CD4-positive, alpha-beta T cell (primary cell): ENCODE measurements around the gene BCKDHB. TPM values are rescaled to one million over a fixed set of nuclear protein-coding genes. Genes with fewer than 3 reads are reported as not detected.

Experiments
- ATAC-seq: fragments of 200-7000 bp; cut with Tn5 transposase; one replicate; pipeline ENCODE4 v1.10.0; 2022; ENCODE audit warnings: mild to moderate bottlenecking; ENCODE audit not compliant: poor library complexity
- CTCF ChIA-PET: fragments of 350-600 bp; sonication (Branson Sonifier 250); formaldehyde crosslinking; loops from one replicate; lab custom pipeline; 2021; ENCODE audit warnings: antibody characterized with exemption, inconsistent platforms; lab: Charles Lee
- POLR2A ChIA-PET: fragments of 350-600 bp; sonication (Branson Sonifier 250); formaldehyde crosslinking; loops from one replicate; lab custom pipeline; 2021; ENCODE audit warnings: antibody characterized with exemption, inconsistent platforms; lab: Charles Lee
- DNase-seq, 14 experiments: peaks; one replicate each; pipeline ENCODE4 v3.0.0-alpha.2; 2013 to 2020; ENCODE audit warnings: mixed read lengths in 2 of 14
- H3K27ac ChIP-seq, 2 donors: one replicate each; pipeline versions ENCODE4 v1.5.1 to v1.7.0; 2013; ENCODE audit warnings: low read length in 2 of 2, low read depth in 1 of 2, mild to moderate bottlenecking in 1 of 2
- H3K27me3 ChIP-seq, 2 experiments: 1 replicate in 1 of 2; 2 replicates in 1 of 2; pipeline versions ENCODE4 v1.6.1 to v1.7.0; 2013; ENCODE audit warnings: low read length in 2 of 2, control low read depth in 1 of 2, mild to moderate bottlenecking in 1 of 2, moderate library complexity in 1 of 2; ENCODE audit not compliant: insufficient read depth in 2 of 2, control insufficient read depth in 1 of 2
- H3K36me3 ChIP-seq: one replicate; pipeline ENCODE4 v1.6.1; 2013; ENCODE audit warnings: low read length, control low read depth; ENCODE audit not compliant: insufficient read depth
- H3K4me1 ChIP-seq: one replicate; pipeline ENCODE4 v1.6.1; 2013; ENCODE audit warnings: low read length, control low read depth; ENCODE audit not compliant: insufficient read depth
- H3K4me3 ChIP-seq: one replicate; pipeline ENCODE4 v1.5.1; 2013; ENCODE audit warnings: mild to moderate bottlenecking, low read length, moderate library complexity
- H3K9me3 ChIP-seq, 2 experiments: 1 replicate in 1 of 2; 2 replicates in 1 of 2; pipeline versions ENCODE4 v1.6.1 to v1.7.0; 2013; ENCODE audit warnings: low read length in 2 of 2, mild to moderate bottlenecking in 2 of 2, control low read depth in 1 of 2, moderate library complexity in 1 of 2; ENCODE audit not compliant: control insufficient read depth in 1 of 2, insufficient read depth in 1 of 2
- H3K27ac Mint-ChIP-seq: one replicate; pipeline ENCODE4 v1.8.0; 2020; ENCODE audit warnings: mixed read lengths
- H3K27me3 Mint-ChIP-seq: one replicate; pipeline ENCODE4 v1.8.0; 2021; ENCODE audit warnings: mixed read lengths
- H3K36me3 Mint-ChIP-seq: one replicate; pipeline ENCODE4 v1.8.0; 2021; ENCODE audit warnings: low read depth, mixed read lengths
- H3K4me1 Mint-ChIP-seq: one replicate; pipeline ENCODE4 v1.8.0; 2021; ENCODE audit warnings: low read depth, mixed read lengths
- H3K4me3 Mint-ChIP-seq: one replicate; pipeline ENCODE4 v1.8.0; 2020; ENCODE audit warnings: mild to moderate bottlenecking, mixed read lengths
- H3K9me3 Mint-ChIP-seq: one replicate; pipeline ENCODE4 v1.8.0; 2020; ENCODE audit warnings: mixed read lengths
- intact Hi-C, 2 experiments: fragments of 100-400 bp; cut with DNase I in 1 of 2; cut with micrococcal nuclease in 1 of 2; formaldehyde crosslinking; loops; one replicate each; pipeline versions ENCODE4 v1.15.1 to v1.9.0; 2023 to 2025; cut with DNase I, micrococcal nuclease
- total RNA-seq, 174 experiments: library from RNA in 2 of 174; stranded (reverse) in 2 of 174; gene quantifications; one replicate each; pipeline ENCODE4 v1.2.3 and lab custom pipeline; 2021 to 2026
- TF ChIP-seq, protein P1 (sequence below): fragments of 200-600 bp; IDR thresholded peaks from one replicate; pipeline ENCODE4 v1.8.0; 2022; ENCODE audit warnings: antibody characterized with exemption, mild to moderate bottlenecking

BCKDHB gene
- total RNA-seq, 2 experiments from 2014 or later: 7.8 to 8.1 TPM

GRCh38 chr6:80347101-80347500, 240.6 kb downstream of the BCKDHB start:
- POLR2A ChIA-PET: no interaction called here
- Histone ChIP-seq H3K4me1 (no peaks in the 10 kb centered on the region), H3K9me3 (no peaks in the 10 kb centered on the region), H3K36me3 (no peaks in the 10 kb centered on the region), H3K27me3 (no peaks in the 10 kb centered on the region), H3K4me3 (no peak overlapping the region), H3K27ac (no peak overlapping the region)
- no peaks in the 10 kb centered on the region for H3K9me3 Mint-ChIP-seq
- H3K4me1 Mint-ChIP-seq: no peaks in the 10 kb centered on the region
- intact Hi-C loops: no loop called here
- H3K4me3 Mint-ChIP-seq: no peak overlapping the region
- no peak for DNase-seq
- no peak overlapping the region for H3K27ac Mint-ChIP-seq
- TF ChIP-seq, protein P1, sequence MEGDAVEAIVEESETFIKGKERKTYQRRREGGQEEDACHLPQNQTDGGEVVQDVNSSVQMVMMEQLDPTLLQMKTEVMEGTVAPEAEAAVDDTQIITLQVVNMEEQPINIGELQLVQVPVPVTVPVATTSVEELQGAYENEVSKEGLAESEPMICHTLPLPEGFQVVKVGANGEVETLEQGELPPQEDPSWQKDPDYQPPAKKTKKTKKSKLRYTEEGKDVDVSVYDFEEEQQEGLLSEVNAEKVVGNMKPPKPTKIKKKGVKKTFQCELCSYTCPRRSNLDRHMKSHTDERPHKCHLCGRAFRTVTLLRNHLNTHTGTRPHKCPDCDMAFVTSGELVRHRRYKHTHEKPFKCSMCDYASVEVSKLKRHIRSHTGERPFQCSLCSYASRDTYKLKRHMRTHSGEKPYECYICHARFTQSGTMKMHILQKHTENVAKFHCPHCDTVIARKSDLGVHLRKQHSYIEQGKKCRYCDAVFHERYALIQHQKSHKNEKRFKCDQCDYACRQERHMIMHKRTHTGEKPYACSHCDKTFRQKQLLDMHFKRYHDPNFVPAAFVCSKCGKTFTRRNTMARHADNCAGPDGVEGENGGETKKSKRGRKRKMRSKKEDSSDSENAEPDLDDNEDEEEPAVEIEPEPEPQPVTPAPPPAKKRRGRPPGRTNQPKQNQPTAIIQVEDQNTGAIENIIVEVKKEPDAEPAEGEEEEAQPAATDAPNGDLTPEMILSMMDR: no peak
- no peaks in the 10 kb centered on the region for H3K36me3 Mint-ChIP-seq
- no peaks in the 10 kb centered on the region for H3K27me3 Mint-ChIP-seq
- no peak for ATAC-seq
- CTCF ChIA-PET: no interaction called here

DNA sequence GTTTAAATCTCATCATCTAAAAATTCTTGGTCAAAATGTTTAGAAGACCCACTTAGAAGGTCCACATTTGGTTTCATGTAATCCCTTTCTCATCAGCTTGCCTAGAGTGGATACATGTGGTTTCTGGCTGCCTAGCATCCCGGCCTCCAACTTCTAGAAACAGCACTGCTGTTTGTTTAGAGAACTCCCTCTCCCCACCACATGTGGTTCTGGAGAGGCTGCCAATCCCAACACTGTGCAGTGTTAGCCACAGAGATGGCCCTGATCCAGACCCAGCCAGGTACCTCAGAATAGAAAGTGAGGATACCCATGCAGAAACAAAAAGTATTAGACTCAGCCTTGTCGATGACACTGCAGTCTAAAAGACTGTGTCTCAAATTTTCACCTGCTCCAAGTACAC, 241.8 kb downstream of the BCKDHB start:
- CTCF ChIA-PET: no interaction called here
- no peaks in the 10 kb centered on the region for H3K9me3 Mint-ChIP-seq

GRCh38 chr6:80356000-80356399, 249.5 kb downstream of the BCKDHB start:
- no peak for DNase-seq
- no peaks in the 10 kb centered on the region for H3K27me3 ChIP-seq

More for the DNA sequence above, 241.8 kb downstream of the BCKDHB start:
- H3K4me3 ChIP-seq: no peak overlapping the region
- DNase-seq: no peak
- Mint-ChIP-seq H3K27me3 (no peaks in the 10 kb centered on the region), H3K36me3 (no peaks in the 10 kb centered on the region), H3K27ac (no peak overlapping the region), H3K4me1 (no peaks in the 10 kb centered on the region), H3K4me3 (no peak overlapping the region)
- intact Hi-C loops: no loop called here
- POLR2A ChIA-PET: no interaction called here
- no peaks in the 10 kb centered on the region for H3K9me3 ChIP-seq
- no peaks in the 10 kb centered on the region for H3K27me3 ChIP-seq
- TF ChIP-seq, protein P1: no peak
- H3K4me1 ChIP-seq: no peaks in the 10 kb centered on the region
- H3K36me3 ChIP-seq: no peaks in the 10 kb centered on the region
- no peak overlapping the region for H3K27ac ChIP-seq
- no peak for ATAC-seq

More at GRCh38 chr6:80356000-80356399, 249.5 kb downstream of the BCKDHB start:
- H3K4me3 Mint-ChIP-seq: no peak overlapping the region
- H3K36me3 Mint-ChIP-seq: peaks cover 16% of the 10 kb centered on the region
- no peak overlapping the region for H3K27ac Mint-ChIP-seq
- H3K9me3 Mint-ChIP-seq: no peaks in the 10 kb centered on the region
- intact Hi-C loops: no loop called here
- no peak overlapping the region for H3K4me3 ChIP-seq
- POLR2A ChIA-PET: no interaction called here
- ATAC-seq: no peak
- H3K4me1 ChIP-seq: no peaks in the 10 kb centered on the region
- H3K27ac ChIP-seq: no peak overlapping the region
- CTCF ChIA-PET: no interaction called here
- H3K9me3 ChIP-seq: no peaks in the 10 kb centered on the region
- H3K4me1 Mint-ChIP-seq: no peaks in the 10 kb centered on the region
- H3K36me3 ChIP-seq: no peaks in the 10 kb centered on the region
- TF ChIP-seq, protein P1: no peak
- H3K27me3 Mint-ChIP-seq: no peaks in the 10 kb centered on the region
